Measurements from ENCODE around the gene SLC22A5. TPM values are rescaled to one million over a fixed set of nuclear protein-coding genes. Genes with fewer than 3 reads are reported as not detected.
"Not testable (repeated sequence)": the region's sequence is repeated elsewhere in the genome, so short reads cannot be mapped to it uniquely, and the experiment has no call there.

Gene SLC22A5
- total RNA-seq, 1 experiment from 2014 or later: 0.47 TPM

DNA sequence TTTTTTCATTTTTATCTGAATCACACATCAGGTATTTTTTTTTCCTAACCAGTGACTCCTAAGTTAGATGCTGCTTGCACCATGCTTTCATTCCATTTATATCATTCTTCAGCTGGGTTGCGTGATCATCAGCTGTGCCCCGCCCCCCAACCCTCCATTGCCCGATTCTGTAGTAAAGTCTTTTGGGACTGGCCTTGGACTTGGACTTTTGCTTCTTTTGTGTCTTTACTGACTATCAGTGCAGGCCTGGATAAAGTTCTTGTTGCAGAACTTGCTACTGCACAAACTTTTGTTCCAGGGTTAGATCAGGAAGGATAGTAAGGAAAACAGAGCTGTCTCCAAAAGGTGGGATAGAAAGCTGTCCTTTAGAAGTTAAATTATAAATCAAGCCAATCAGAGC lies 38.5 kb downstream of the SLC22A5 start:
- no peak overlapping the region for H3K4me3 ChIP-seq
- no peaks in the 10 kb centered on the region for H3K36me3 ChIP-seq
- H3K9me3 ChIP-seq (replicated peaks): 0 out of 2 replicates have a peak, but pooled peaks cover 5% of the 10 kb centered on the region
- H3K4me1 ChIP-seq: peaks cover 5% of the 10 kb centered on the region
- H3K27me3 ChIP-seq: no peaks in the 10 kb centered on the region
- DNase-seq: no peak
- H3K27ac ChIP-seq: no peak overlapping the region

GRCh38 chr5:132408456-132408855 lies 38.9 kb downstream of the SLC22A5 start:
- Histone ChIP-seq H3K4me1 (peaks cover 5% of the 10 kb centered on the region), H3K9me3 (replicated peaks) (0 out of 2 replicates have a peak, but pooled peaks cover 9% of the 10 kb centered on the region), H3K27me3 (no peaks in the 10 kb centered on the region), H3K36me3 (no peaks in the 10 kb centered on the region), H3K4me3 (no peak overlapping the region), H3K27ac (no peak overlapping the region)
- no peak for DNase-seq

DNA sequence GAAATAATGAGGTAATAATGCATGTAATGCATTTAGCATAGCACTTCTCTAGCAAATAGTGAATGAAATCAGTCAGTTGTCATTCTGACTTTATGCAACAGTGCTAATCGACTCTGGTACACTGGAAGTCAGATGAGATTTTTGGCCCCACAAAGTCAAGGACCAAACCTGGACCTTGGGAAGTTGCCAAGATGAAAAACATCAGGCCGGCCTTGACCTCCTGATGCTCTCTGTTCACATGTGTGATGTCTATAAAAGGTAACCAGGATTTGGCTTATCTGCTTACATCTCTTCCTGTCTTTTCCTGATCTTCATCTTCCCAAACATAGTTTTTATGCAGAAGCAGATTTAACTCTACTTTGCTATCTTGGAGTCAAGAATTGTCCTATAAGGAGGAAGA lies 39.5 kb downstream of the SLC22A5 start:
- H3K27ac ChIP-seq: no peak overlapping the region
- peaks cover 5% of the 10 kb centered on the region for H3K4me1 ChIP-seq
- 0 out of 2 replicates have a peak, but pooled peaks cover 5% of the 10 kb centered on the region for H3K9me3 ChIP-seq (replicated peaks)
- no peaks in the 10 kb centered on the region for H3K27me3 ChIP-seq
- H3K4me3 ChIP-seq: no peak overlapping the region
- no peaks in the 10 kb centered on the region for H3K36me3 ChIP-seq
- DNase-seq: no peak

DNA sequence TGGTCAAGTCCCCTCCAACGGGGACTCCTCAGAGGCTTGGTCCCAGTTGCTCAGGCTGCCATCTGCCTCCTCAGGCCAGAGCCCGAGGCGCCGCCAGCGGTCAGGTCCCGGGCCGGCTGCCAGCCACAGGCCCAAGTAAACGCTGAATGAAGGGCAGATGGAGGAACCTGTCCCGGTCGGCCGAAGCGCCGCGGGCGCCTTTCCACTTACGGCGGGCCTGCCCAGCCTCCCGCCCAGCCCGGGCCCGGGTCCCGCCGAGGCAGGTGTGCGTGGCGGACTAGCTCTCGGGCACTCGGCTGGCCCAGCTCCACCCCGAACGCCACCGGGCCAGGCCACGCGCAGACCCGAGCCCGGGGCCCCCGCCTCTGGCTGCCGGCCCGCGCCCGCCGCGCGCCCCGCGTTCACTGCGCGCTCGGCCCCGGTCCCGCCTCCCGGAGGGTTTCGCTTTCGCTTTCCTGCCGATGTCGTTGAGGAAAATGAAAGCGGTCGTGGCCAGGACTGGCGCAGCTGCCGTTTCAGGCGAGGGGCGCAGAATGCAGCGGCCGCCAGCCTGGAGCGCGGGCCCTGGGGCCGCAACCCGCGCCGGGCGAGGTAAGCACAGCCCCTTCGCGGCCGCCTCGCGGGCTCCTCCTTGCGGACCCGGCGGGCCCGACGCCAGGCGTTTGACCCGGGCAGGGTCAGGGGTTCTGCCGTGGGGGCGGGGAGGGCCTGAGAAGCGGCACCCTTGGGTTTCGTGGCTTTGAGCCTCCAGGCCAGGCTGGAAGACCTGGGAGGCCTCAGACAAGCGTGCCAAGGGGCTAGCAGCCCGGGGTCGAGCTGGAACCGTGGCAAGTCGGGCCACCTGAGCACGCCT lies 41.2 kb downstream of the SLC22A5 start:
- peak overlapping the region; percentile 66 for H3K4me3 ChIP-seq
- H3K27ac ChIP-seq: peak overlapping the region; percentile 67
- H3K9me3 ChIP-seq (replicated peaks): 0 out of 2 replicates have a peak, but pooled peaks cover 5% of the 10 kb centered on the region
- DNase-seq: peak; percentile 80 to 83
- no peaks in the 10 kb centered on the region for H3K36me3 ChIP-seq
- peaks cover 15% of the 10 kb centered on the region for H3K4me1 ChIP-seq
- no peaks in the 10 kb centered on the region for H3K27me3 ChIP-seq

GRCh38 chr5:132411304-132412013 lies 41.9 kb downstream of the SLC22A5 start:
- Histone ChIP-seq H3K4me1 (peaks cover 15% of the 10 kb centered on the region), H3K9me3 (replicated peaks) (0 out of 2 replicates have a peak, but pooled peaks cover 5% of the 10 kb centered on the region), H3K36me3 (no peaks in the 10 kb centered on the region), H3K27me3 (no peaks in the 10 kb centered on the region), H3K27ac (peak overlapping the region; percentile 67), H3K4me3 (peak overlapping the region; percentile 66)
- DNase-seq: no peak

GRCh38 chr5:132413567-132413966 lies 44.1 kb downstream of the SLC22A5 start:
- H3K9me3 ChIP-seq (replicated peaks): 0 out of 2 replicates have a peak, but pooled peaks cover 5% of the 10 kb centered on the region
- H3K4me1 ChIP-seq: peaks cover 15% of the 10 kb centered on the region
- no peak overlapping the region for H3K4me3 ChIP-seq
- H3K27me3 ChIP-seq: no peaks in the 10 kb centered on the region
- H3K36me3 ChIP-seq: no peaks in the 10 kb centered on the region
- DNase-seq: no peak
- no peak overlapping the region for H3K27ac ChIP-seq

GRCh38 chr5:132414634-132415378 lies 45.3 kb downstream of the SLC22A5 start:
- H3K4me1 ChIP-seq: peaks cover 14% of the 10 kb centered on the region
- no peak overlapping the region; the same call in 1 of the 2 replicates for H3K27ac ChIP-seq
- no peak overlapping the region for H3K4me3 ChIP-seq
- 0 out of 2 replicates have a peak, but pooled peaks cover 5% of the 10 kb centered on the region for H3K9me3 ChIP-seq (replicated peaks)
- no peaks in the 10 kb centered on the region for H3K36me3 ChIP-seq
- H3K27me3 ChIP-seq: no peaks in the 10 kb centered on the region
- DNase-seq: peak; percentile 30 to 64

DNA sequence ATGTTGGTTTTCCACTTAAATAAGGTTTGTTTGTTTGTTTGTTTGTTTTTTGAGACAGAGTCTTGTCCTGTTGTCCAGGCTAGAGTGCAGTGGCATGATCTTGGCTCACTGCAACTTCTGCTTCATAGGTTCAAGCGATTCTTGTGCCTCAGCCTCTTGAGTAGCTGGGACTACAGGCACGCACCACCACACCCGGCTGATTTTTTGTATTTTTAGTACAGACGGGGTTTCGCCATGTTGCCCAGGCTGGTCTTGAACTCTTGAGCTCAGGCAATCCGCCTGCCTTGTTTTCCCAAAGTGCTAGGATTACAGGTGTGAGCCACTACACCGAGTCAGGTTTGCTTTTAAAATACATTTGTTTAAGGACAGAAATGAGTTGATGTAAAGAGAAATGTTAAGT lies 46.0 kb downstream of the SLC22A5 start:
- not testable (repeated sequence) for H3K9me3 ChIP-seq (replicated peaks); DNase-seq; H3K27me3 ChIP-seq; H3K4me3 ChIP-seq; H3K27ac ChIP-seq; H3K36me3 ChIP-seq
- H3K4me1 ChIP-seq: peaks cover 10% of the 10 kb centered on the region

DNA sequence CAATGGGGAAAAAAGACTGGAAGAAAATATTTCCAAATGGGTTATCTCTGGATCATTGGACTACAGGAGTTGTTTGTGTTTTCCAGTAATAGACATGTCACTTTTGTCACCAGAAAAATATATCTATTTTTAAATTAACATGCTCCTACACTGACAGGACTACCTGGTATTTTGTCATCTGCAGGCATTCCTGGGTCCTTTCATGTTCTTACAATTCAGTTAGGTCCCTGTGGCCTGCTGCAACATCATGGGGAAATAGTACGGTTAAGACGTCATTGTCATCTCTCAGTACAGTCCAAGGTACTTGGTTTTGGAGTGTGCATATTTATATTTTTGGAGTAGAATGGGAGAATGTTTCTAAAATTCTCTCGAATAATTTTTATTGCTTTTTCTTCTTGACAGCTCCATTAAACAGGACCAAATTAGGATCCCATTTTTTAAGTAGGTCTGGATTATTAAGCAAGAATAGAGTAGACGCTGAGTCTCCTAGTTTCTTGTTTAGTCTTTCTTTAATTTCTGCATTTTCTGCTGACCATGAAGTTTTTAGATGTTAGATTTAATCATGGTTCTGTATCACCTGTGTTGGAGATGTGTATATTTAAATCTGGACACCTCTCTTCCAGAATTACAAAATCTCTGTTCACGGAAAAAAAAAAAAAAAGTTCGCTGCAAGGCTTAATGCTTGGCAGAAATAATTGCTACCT lies 46.9 kb downstream of the SLC22A5 start:
- H3K4me3 ChIP-seq: no peak overlapping the region
- H3K4me1 ChIP-seq: peaks cover 10% of the 10 kb centered on the region
- H3K27me3 ChIP-seq: no peaks in the 10 kb centered on the region
- no peak overlapping the region for H3K27ac ChIP-seq
- H3K36me3 ChIP-seq: no peaks in the 10 kb centered on the region
- DNase-seq: no peak
- H3K9me3 ChIP-seq (replicated peaks): 0 out of 2 replicates have a peak, but pooled peaks cover 5% of the 10 kb centered on the region

DNA sequence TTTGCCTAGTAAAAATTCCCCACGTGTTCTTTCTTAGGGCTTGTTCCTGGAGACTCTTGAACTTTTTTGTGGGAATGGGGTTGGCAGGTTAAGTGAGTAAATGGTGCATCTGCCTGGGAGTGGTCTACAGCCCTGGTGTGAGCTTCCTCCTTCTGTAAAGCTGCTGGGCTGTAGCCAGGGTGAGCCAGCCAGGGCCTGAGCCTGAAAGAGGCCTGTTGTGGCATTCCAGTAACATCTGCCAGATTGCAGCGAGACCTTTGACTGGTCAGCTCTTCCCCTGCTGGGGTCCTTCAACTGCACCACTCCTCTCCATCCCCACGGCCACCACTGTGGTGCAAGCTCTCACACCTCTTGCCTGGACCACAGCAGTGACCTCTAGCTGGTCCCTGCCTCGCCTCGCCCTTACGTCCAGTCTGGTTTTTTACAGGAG lies 47.5 kb downstream of the SLC22A5 start:
- Histone ChIP-seq H3K36me3 (no peaks in the 10 kb centered on the region), H3K4me3 (no peak overlapping the region), H3K27me3 (no peaks in the 10 kb centered on the region), H3K27ac (no peak overlapping the region), H3K9me3 (replicated peaks) (0 out of 2 replicates have a peak, but pooled peaks cover 5% of the 10 kb centered on the region), H3K4me1 (peaks cover 10% of the 10 kb centered on the region)
- no peak for DNase-seq

GRCh38 chr5:132417461-132417860 lies 48.0 kb downstream of the SLC22A5 start:
- H3K27ac ChIP-seq: no peak overlapping the region
- DNase-seq: no peak
- 0 out of 2 replicates have a peak, but pooled peaks cover 5% of the 10 kb centered on the region for H3K9me3 ChIP-seq (replicated peaks)
- no peak overlapping the region for H3K4me3 ChIP-seq
- peaks cover 10% of the 10 kb centered on the region for H3K4me1 ChIP-seq
- H3K27me3 ChIP-seq: no peaks in the 10 kb centered on the region
- no peaks in the 10 kb centered on the region for H3K36me3 ChIP-seq

- no peak for DNase-seq
- no peak overlapping the region for H3K4me3 ChIP-seq
- H3K4me1 ChIP-seq: peaks cover 10% of the 10 kb centered on the region
- no peak overlapping the region for H3K27ac ChIP-seq
- 0 out of 2 replicates have a peak, but pooled peaks cover 5% of the 10 kb centered on the region for H3K9me3 ChIP-seq (replicated peaks)
- no peaks in the 10 kb centered on the region for H3K36me3 ChIP-seq
- H3K27me3 ChIP-seq: no peaks in the 10 kb centered on the region
Measured at GRCh38 chr5:132417889-132418485, 48.5 kb downstream of the SLC22A5 start.

DNA sequence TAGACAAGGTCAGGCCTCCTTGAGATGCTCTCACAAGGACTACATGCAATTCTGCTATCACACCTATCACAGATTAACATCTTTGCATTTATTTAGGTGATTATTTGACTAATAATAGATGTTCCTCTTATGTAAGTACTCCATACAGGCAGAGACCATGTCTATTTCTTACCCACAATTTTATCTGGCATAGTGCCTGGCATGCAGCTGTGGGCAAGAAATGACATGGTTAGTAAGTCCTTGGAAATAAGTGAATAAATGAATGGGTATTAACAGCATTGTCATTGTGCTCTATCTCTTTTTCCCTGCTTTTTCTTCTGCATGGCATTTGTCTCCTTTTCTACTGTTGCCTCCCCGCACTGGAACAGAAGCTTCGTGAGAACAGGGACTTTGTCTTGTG lies 49.4 kb downstream of the SLC22A5 start:
- H3K9me3 ChIP-seq (replicated peaks): no peaks in the 10 kb centered on the region
- H3K4me3 ChIP-seq: no peak overlapping the region
- H3K27me3 ChIP-seq: no peaks in the 10 kb centered on the region
- no peak overlapping the region for H3K27ac ChIP-seq
- H3K36me3 ChIP-seq: no peaks in the 10 kb centered on the region
- peaks cover 10% of the 10 kb centered on the region for H3K4me1 ChIP-seq
- DNase-seq: no peak

Measured in SJCRH30 (cell line).